ENCODE data around the gene ALK.

ALK gene

DNA sequence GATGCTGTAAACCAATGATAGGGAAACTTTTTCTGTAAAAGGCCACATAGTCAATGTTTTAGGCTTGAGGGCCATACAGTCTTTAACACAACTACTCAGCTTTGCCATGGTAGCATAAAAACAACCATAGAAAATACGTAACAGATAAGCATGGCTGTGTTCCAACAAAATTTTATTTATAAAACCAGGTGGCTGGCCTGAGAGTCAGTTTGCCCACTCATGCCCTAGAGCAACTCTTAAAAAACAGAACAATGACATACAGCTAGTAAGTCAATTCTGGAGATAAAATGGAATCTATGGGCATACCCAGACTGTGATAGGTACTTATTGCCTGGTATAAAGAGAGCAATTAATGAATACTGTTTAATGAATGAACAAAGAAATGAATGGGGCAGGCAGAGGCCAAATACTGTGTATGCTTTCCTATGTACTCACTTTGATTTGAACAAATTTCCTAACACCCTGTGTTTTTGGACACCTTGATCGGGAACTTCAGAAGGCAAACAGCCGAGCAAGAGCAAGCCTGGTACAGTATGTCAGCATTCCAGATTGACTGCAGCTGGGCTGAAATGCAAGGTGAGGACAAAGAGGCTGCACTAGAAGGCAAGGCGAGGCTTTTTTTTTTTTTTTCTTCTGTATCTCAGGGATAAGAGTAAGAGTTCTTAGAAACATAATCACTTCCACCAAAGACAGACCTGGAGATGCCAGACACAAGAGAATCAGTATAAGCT, 490.8 kb downstream of the ALK start:
- peak; percentile 83 for DNase-seq

DNA sequence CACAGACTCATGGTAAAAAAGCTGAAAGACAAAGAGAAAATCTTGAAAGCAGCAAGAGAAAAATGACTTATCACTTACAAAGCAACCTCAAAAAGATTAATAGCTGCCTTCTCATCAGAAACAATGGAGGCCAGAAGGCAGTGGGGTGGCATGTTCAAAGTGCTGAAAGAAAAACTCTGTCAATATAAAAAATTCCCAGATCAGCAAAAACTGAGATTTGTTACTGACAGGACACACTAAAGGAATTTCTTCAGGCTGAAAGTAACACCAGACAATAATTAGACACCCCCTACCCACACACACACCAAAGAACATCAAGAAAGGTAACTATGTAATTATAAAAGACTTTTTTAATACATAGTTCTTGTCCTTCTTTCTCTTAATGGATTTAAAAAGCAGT, 495.0 kb downstream of the ALK start:
- no peak for DNase-seq

DNA sequence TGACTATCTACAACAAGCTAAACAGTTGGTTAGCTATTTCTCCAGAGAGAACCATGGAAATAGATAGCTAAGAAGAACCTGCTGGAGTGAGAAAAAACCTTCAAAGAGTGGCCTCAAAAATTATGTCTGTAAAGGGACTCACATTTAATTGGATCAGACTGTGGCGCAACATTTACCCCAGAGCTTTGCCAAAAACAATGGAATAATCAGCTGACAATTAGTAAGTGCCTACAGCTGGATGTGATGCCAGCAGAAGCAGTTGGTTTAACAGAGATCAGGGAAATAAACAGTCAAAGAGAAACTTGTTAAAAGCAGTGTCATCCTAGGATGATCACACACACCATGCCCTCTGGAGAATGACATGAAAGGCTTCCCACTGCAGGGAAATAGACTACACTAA, 495.5 kb downstream of the ALK start:
- DNase-seq = no peak

GRCh38 chr2:29423061-29423666, 498.2 kb downstream of the ALK start:
- DNase-seq = peak; percentile 20

DNA sequence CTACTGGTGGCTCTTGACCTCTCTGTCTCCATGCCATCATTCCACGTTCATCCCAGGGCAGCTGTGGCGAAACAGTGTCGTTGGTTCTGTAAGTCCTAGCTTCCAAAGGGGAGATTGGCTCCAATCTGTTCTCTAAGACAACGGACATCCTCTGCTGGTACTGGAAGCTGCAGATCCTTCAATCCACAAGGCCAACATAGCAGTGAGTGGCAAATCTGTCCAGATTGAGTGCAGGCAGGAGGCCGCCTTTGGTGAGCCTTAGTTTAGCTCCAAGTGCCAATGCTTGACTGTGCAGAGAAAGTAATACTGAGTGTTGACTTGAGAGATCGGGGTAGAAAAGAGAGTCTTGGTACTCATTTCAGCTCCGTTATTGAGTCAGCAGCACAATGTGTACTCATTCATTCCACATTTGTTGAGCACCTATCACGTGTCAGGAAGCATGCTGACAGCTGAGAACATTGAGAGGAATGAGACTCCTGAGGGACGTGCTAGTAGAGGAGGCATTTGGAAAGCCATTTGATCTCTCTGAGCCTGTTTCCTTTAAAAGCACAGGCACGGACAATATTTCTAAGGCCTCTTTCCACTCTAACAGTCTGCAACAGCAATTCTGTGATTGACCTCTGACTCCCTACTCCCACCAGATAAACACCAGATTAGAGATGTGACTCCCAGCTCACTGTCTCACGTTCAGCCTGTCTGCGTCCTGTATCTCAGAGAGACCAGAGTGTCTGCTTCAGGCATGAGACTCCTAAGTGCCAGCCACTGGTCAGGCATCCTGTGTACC, 500.2 kb downstream of the ALK start:
- no peak for DNase-seq

DNA sequence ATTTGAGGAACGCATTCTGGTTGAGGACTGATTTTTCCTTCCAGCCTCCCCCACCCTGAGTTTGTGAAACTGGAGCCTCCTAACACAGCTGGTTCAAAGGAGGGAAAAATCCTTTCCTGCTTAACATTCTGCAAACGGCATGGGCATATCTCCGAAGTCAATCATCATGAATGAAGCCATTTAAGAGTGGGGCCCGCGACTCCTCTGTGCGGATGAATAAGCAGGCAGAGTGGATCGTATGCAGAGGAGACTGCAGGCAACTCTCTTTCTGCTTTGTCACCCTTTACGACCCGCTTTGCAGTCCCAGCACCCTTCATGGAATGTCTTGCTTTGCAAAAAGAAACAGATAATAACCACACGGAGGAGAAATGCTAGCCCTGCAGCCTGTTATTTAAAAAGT, 500.9 kb downstream of the ALK start:
- DNase-seq = no peak

GRCh38 chr2:29417630-29418029, 503.8 kb downstream of the ALK start:
- DNase-seq = no peak

DNA sequence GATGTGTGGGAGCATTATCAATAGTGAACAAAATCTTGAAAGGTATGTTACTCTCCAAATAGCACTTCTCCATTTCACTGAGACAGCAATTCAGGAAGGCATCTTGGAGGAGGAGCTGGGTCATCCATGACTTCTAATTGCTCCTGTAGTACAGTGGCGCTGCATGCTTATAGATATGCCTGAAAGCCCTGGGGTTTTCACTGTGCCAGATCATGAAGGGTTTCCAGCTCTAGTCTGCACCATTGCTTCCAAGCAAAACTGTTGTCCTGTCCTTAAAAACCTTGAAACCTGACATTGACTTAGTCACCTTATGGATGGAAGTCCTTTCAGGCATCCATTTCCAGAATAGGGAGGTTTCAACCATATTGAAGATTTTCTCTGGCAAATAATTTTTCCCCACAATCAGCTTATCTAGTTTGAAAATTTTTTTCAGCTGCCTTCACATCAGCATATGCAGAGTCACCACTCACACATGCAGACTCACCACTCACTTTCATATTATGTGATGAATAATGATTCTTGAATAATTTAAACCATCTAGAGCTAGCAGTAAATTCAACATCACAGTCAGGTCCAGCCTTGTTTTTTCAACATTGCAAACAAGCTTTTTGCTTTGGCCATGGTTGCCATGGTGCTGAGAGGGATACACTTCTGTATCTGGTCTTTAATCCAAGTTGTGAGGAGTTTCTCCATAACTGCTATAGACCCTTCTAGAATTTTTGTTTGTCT, 509.0 kb downstream of the ALK start:
- DNase-seq = no peak

- DNase-seq = no peak
These were observed 515.7 kb downstream of the ALK start for GRCh38 chr2:29405707-29406106.

DNA sequence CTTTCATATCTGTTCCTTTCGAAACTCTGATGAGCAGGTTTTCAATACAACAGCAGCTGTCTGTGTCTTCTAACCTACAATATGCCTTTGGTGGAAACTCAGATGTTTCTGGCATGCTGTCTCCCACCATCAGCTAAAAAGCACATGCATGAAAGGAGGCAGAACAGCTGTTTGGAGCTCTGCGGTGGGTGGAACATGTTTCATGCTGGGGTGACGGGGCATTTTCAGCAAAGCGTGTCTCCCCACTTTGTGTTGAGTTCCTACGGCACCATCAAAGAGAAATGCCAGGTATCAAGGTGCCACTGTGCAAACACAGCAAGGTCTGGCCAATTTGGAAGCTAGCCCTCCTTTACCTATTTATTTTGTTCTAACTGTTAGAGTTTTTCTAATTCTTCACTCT, 516.1 kb downstream of the ALK start:
- peak; percentile 71 for DNase-seq

DNA sequence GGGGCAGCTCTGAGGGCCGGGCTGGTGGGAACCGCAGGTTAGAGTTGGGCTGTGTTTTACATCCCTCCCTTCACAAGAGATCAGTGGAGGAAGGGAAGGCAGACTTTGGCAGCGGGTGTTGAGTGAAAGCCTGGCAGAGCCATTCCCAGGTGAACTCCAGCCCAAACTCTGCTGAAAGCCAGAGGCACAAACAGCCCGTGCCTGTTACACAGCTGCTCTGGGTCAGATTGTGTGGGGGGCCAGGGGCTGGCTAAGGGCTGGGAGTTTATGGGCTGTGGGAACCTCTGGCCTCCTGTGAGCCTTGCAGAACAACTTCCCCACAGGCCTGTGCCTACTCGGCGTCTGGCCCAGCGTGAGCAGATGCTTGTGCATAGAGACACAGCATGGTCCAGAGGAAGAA, 519.4 kb downstream of the ALK start:
- DNase-seq = peak; percentile 83

DNA sequence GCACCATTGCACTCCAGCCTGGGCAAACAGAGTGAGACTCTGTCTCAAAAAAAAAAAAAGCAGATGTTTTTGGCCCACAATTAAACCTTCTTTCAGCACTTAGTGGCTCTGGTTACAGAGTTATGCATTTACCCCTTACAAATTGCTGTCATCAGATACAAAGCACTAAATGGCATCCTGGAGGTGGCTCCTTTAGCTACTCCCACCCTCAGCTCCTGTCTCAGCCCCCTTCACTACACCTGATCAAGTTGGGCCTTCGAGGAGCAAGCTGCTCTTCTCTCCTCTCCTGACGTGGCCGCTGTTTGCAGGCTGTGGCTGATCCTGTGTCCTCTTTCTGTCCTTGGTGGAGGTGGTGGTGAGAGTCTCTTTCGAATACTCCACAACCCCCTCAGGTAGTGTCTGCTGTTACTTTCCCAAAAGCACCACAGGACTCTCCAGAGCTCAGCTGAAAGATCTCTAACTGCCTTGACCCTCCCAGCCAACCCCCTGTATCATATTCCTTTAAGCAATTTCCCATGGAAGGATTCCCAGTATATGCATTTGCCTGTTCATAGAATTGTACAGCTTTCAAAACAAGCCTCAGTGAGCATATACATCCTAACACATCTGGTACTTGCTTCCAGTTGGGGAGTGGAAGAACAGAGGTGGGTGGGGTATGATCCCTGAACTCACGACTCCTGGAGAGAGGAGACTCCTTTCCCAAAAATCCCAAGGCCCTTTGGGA, 520.3 kb downstream of the ALK start:
- no peak for DNase-seq

- DNase-seq = peak; percentile 65
These were observed 522.8 kb downstream of the ALK start for GRCh38 chr2:29398384-29399237.

DNA sequence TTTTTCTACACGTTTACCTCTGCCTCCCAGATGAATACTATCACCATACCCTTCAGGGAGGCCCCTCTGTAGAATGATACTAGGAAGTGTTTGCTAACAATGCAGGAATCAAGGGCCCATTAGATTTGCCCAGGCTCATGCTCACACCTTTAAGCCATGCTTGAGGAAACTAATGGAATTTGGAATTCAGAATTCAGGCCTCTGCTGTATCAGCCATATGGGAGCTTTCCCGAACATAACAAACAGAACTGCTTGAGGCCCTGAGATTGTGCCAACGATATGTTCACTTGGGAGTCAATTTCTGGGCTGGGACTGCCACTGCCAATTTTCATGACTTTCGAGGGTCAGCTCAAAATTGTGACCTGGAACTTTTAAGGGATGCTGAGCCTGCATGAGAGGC, 523.7 kb downstream of the ALK start:
- peak; percentile 14 for DNase-seq

DNA sequence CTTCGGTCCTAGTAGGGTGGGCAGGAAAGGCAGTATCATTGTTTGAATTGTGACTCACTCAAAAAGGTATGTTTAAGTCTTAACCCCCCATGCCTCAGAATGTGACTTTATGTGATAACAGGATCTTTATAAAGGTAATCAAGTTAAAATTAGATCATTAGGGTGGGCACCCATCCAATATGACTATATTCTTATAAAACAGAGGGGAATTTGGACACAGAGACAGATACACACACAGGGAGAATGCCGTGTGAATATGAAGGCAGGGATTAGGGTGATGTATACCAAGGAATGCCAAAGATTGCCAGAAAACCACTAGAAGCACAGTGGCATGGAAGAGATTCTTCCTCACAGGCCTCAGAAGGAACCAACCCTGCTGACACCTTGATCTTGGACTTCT, 524.3 kb downstream of the ALK start:
- DNase-seq = no peak

- no peak for DNase-seq
These were observed 526.4 kb downstream of the ALK start for GRCh38 chr2:29394981-29395350.

GRCh38 chr2:29394311-29394980, 526.9 kb downstream of the ALK start:
- no peak for DNase-seq

DNA sequence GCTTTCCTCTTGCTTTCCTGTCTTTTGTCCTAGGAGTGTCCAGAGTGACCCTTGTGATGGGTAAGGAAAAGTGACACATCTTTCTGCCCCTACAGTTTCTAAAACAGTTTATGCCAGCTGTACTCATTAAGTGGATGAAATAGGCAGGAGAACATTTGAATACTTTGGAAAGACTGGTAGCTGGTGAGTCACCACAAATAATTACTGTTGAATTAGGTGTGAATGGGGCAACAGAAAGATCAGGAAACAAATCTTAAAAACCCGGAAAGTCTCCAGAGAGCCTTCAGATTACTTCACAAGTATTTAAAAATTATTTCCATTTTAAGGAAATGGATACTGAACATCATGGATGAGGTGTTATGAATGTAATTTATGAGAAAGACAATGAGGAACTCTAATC, 527.7 kb downstream of the ALK start:
- no peak for DNase-seq

DNA sequence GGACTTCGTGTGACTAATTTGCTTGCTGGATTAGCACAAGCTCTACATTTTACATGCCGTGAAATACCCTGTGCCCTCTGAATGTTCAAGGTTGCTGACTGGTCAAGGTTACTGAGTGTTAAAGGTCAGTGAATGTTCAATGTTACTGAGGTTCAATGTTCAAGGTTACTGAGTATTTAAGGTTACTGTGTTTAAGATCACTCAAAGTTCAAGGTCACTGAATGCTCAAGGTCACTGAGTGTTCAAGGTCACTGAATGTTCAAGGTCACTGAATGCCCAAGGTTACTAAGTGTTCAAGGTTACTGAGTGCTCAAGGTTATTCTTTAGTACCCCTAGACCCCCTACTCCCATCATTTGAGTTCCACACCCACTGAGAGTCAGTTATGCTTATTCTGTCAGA, 528.6 kb downstream of the ALK start:
- DNase-seq = no peak

GRCh38 chr2:29390136-29390535, 531.2 kb downstream of the ALK start:
- DNase-seq = no peak

DNA sequence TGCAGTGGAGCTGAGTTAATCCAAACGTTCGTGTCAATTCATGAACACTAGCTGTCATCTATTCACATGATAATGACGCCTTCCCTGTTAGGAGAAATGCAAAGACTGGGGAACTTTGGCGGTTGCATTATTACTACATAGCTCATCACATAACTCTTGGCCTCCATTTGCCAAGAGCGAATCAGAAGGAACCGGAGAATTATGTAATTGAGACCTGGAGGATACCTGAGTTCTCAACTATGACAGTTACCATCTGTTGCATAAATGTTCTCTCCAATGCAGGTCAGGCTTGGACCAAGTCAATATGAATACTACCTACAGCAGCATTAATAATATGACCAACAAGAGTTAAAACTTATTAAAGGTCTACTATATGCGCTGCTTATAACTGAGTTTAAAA, 531.7 kb downstream of the ALK start:
- no peak for DNase-seq
